A172 (cell line): ENCODE results near the gene TTC3. TPM values are rescaled to one million over a fixed set of nuclear protein-coding genes. Genes with fewer than 3 reads are reported as not detected.
A peak's percentile ranks its signal among the peaks of the same experiment; 100 is the strongest.

Source experiments
- DNase-seq: peaks from one replicate; pipeline ENCODE4 v3.0.0-alpha.2; 2015; ENCODE audit warnings: low spot score
- total RNA-seq: library from RNA; depleted of rRNA; stranded (reverse); fragments of >200 nt; shearing (Covaris generic); gene quantifications from 2 replicates; pipeline ENCODE4 v1.2.3, GENCODE V29; 2014

Gene TTC3
- total RNA-seq, 1 experiment from 2014 or later, result 147 TPM

- no peak for DNase-seq
Measured at GRCh38 chr21:37149411-37149810, 76.4 kb downstream of the TTC3 start.

DNA sequence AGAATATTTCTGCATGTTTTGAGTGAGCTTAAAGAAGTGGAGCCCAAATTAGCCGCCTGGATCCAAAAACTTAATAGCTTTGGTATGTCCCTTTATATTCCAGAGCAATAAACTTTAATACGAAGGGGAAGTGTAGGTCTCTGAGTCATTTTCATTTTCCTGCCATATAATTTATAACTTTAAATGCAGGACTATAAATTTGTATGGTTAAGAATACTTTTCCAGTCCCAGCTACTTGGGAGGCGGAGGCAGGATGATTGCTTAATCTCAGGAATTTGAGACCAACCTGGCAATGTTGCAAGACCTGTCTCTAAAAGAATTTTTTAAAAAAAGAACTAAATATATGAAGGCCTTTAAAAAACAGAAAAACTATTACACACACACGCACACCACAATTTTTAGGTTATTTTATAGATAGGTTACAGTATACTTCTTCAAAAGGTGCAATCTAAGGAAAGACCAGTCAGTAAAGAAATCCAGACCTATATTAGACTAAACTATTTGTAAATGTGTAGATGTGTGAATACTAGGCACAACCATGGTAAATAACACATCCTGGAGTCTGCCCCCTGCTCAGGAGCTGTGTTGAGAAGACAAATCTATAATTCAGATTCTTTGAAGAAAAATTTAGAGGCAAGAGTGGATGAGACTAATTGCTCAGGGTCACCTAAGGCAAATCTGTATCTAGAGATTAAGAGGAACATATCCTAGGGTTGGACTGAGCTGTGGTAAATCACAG is 80.3 kb downstream of the TTC3 start:
- peak; percentile 80 for DNase-seq

GRCh38 chr21:37153935-37154350 is 80.9 kb downstream of the TTC3 start:
- DNase-seq, result peak; percentile 80

DNA sequence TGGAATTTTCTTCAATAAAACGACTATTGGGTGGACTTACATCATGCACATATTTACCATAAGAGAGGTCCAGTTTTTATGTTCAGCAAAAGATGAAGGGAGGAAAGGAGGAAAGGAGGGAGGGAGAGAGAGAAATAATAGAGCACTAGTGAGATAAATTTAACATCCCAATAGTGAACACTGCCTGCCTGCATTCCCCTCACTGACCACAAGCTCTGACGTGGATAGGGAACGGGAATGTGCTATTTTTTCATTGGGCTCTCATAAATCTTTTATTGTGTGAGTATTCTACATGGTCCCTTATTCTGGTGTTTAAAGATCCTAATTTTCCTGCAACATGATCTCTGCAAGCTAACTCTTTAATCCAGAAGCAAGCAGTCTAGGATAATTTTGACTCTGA is 82.1 kb downstream of the TTC3 start:
- peak; percentile 46 for DNase-seq

- no peak for DNase-seq
Measured at GRCh38 chr21:37157938-37158337, 84.9 kb downstream of the TTC3 start.

DNA sequence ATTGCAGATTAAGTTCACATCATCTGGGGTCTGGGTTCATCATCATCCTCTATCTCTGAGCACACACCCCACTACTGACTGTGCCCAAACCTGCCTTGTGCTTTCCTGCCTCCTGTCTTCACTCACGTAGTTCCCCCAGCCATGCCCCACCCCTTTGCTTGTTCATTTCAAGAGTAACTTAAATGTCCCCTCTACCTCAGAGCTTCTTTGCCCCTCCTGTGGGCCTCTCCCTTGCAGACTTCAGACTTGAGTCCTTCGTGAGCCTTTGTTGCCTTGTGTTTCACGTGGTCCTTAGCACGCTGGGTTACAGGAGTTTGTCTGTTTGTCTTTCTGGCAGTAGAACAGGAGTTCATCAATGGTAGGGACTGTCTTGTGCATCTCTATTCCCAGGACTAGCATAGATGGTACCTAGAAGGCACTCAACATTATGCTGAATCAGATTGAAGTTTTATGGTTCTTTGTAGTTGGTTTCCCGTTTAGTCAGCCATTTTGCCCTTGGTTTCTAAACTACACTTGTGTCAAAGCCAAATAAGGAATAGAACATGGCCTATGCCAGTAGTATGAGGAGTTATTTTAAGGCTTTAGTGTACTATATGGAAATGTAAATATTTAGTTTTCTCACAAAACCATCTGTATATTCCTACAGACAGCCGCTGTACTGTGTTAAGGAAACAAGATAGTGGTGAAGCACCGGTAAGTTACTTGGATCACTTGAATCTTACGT is 86.2 kb downstream of the TTC3 start:
- no peak for DNase-seq

- DNase-seq, result no peak
Measured at GRCh38 chr21:37159949-37160348, 86.9 kb downstream of the TTC3 start.

DNA sequence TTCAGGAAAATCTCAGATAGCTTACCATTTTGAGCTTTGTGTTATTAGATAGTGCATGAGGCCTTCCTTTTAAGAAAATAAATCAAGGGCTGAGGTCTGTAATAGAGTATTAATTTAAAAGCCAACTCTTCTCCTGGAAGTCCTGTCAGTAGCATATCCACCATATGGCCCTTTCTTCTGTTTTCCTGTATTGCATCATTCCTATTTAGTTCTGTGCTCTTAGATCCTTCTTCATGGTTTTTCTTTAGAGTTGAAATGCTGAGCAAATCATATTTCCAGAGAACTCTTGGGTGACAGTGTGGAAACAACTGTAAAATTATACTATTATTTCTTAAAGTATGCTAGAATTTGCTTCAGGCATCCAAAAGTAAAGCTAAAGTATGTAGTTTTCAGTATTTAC is 91.7 kb downstream of the TTC3 start:
- no peak for DNase-seq

GRCh38 chr21:37165586-37165985 is 92.5 kb downstream of the TTC3 start:
- no peak for DNase-seq

GRCh38 chr21:37166733-37167132 is 93.7 kb downstream of the TTC3 start:
- DNase-seq, result peak; percentile 31

DNA sequence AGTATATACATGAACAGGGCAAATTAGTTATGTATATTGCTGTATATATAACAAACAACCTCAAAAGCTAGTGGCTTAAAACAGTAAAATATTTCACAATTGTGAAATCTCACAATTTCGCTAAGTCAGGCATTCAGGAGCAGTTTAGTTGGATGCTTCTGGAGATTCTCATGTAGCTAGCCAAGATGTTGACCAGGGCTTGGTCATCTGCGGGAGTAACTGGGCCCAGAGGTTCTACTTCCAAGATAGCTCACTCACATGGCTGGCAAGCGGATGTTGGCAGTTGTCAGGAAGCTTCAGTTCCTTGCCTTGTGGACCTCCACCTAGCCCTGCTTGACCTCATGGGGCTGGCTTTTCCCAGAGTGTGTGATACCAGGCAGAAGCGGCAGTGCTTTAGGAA is 95.6 kb downstream of the TTC3 start:
- no peak for DNase-seq

- DNase-seq, result no peak
Measured at GRCh38 chr21:37172646-37173045, 99.6 kb downstream of the TTC3 start.

- no peak for DNase-seq
Measured at GRCh38 chr21:37176716-37177115, 103.7 kb downstream of the TTC3 start.

DNA sequence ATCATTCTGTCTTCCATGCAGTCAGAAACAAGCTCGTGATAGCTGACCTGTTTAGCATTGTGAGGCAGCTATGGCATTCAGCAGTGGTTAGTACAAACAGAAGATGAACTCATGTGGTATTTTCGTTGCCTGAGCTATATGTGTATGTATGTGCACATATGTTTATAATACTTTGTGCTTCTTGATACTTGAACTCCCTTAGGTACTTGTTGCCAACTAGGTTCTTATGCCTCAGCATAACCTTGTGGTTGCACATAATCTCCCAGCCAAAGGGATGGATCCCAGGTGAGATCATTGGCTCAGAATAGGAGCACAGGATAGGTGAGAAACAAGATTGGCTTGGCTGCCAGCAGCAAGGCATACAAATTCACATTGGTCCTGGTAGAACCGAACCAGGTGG is 108.0 kb downstream of the TTC3 start:
- DNase-seq, result no peak

DNA sequence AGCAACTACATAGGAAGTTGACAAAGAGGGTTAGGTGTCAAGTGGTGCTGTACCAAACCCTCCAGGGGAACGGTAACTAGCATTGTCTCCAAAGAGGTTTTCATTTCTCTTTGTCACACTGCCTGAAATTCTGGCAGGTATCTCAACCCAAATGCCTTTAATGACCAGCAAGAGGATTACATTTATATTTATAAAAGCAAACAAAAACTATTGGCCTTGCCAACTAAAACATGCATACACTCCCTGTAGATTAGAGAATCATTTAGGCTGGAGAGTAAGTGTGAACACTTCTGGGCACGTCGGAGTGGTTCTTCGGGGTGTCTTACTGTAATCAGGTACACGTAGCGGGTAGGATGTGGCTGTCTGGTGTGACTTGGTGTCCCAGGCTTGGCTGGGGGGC is 109.2 kb downstream of the TTC3 start:
- no peak for DNase-seq

GRCh38 chr21:37183749-37184148 is 110.7 kb downstream of the TTC3 start:
- no peak for DNase-seq

DNA sequence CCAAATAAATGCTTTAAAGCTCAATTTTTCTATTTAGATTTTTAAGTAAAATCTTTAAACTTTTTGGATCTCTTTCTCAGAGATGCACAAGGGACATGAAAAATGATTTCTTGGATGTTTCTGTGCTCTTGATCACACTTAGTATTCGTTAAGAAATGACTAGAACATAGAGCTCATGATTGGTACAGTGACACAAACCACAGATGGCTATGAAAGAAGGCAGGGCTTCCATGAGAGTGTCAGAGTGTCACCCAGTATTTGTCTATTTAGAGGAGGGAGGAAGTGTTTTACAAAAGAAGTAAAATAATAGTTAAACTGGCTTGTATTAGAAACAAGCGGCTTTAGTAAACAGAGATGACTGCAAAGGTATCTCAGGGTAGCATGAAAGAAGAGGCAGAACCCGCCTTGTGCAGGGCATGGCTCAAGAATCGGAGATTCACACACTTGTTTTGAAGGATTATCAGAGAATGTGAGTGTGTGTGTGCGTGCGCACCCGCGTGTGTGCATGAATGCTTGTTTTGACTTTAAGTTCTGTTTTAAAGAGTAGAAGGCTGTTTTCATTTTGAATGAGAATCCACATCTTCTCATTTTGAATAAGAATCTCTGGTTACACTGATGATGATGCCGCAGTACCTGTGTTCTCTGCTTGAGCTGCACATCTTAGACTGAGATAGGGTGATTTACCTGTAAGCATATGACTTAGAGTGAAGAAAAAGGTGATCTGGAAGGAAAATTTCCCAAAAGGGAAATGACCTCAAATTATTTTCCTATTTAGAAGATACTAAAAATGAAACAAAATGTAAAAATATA is 111.9 kb downstream of the TTC3 start:
- no peak for DNase-seq

DNA sequence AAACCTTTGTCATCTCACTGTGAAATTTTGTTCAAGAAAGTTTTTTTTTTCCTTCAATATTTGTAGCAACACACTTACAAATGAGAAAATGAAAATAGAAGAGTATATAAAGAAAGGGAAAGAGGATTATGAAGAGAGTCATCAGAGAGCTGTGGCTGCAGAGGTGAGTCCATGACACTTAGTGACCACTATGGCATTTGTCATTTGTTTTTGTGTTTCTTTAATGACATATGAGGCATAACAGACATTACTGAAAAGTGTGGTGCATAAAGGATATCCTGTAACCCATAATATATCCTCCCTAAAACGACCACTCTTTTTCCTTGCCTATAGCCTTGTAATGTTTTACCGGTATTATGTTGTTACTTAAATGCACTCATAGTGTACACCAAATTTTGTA is 113.9 kb downstream of the TTC3 start:
- DNase-seq, result no peak

DNA sequence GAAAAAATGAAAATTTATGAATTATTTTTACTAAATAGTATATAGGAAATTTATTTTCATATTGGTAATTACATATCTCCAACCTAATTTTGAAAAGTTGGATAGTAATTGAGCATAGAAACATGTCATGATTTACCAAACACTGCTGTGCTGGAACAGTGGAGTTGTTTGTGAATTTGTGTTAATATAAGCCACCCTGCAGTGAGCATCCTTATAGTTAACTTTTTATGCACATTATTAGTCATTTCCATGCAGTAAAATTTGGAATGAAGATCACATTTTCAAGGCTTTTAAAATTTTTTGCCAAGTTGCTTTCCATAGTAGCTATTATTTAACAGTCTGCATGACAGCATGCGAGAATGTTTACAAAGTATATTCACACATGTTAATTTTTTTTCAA is 115.8 kb downstream of the TTC3 start:
- no peak for DNase-seq

DNA sequence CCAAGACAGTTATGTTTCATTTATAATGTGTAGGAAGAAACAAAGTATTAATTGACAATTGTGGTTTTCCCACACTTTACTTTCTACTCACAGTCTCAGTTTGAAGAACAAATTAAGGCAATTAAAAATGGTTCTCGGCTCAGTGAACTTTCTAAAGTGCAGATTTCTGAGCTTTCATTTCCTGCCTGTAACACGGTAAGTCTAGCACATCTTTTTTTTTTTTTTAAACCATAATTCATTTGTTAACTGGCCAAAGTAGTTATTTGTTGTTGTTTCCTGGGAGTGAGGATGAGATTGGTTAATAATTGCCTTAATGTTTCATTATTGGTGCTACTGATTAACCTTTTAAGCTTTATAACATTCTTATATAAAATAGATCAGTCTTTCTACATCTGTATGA is 119.0 kb downstream of the TTC3 start:
- DNase-seq, result no peak

DNA sequence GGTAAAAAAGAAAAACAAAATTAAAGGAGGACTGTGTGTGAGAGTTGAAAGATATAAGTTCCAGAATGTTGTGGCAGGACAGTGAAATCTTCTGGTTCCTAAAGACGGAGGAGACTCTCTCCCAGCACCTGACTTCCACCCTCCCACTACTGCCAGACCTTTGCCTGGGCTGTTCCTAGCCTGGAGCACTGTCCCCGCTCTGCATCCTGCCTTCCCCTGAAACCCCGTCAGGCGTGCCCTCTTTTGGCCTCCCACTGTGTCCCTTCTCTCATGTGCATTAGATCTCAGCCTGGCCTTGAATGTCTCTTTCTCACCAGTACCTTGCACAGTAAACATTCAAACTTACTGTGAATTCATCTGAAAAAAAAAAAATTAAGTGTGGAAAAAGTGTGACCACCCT is 120.0 kb downstream of the TTC3 start:
- DNase-seq, result no peak

DNA sequence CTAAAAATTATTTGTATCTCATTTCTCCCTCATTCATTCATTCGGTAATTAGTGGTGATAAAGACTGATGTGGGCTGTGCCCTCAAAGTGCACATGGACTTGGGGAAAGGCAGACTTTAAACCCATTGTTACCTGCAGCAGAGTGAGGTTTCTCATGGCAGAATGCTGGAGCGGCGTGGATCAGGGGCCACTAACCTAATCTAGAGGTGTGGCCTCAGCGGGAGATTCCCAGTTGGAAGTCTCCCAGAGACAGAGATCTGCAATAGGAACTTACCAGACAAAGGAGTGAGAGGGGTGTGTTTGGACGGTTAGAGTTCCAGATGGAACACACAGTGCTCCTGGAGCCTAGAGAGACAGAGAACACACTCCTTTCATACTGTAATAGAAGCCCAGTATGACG is 120.6 kb downstream of the TTC3 start:
- no peak for DNase-seq

DNA sequence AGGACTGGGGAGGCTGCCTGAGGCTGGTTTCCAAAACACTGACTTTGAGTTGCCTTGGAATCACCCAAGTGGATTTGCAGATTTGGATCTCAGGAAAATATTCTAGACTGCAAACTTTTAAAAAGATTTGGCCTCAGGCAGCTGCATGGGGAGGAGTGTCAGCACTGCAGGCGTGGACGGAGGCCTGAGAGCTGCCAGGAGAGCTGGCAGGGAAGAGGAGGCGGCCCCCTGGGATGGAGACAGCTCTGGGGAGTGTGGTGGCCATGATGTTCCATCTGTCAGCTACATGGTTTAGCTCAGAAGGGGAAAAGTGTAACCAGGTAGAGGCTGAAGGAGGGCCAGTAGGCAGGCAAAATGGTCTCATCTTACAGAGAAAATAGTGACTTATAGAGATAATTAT is 122.0 kb downstream of the TTC3 start:
- no peak for DNase-seq
